Femur (tissue), 1 donor: ENCODE results near the gene FOXJ1.

Experiments
- DNase-seq: peaks from one replicate; pipeline ENCODE4 v3.0.0-alpha.2; 2017

FOXJ1 gene

GRCh38 chr17:76139801-76140660 lies 1.0 kb downstream of the FOXJ1 start:
- DNase-seq, result peak; percentile 34

- peak; percentile 17 for DNase-seq
These were observed 1.9 kb downstream of the FOXJ1 start for GRCh38 chr17:76138896-76139752.

GRCh38 chr17:76138234-76138895 lies 2.7 kb downstream of the FOXJ1 start:
- DNase-seq, result peak; percentile 23

GRCh38 chr17:76137351-76138233 lies 3.5 kb downstream of the FOXJ1 start:
- no peak for DNase-seq

GRCh38 chr17:76137001-76137350 lies 4.1 kb downstream of the FOXJ1 start:
- DNase-seq, result no peak

- no peak for DNase-seq
These were observed 4.6 kb downstream of the FOXJ1 start for GRCh38 chr17:76136276-76137000.

- no peak for DNase-seq
These were observed 5.2 kb downstream of the FOXJ1 start for GRCh38 chr17:76135810-76136188.

- DNase-seq, result no peak
These were observed 5.9 kb downstream of the FOXJ1 start for GRCh38 chr17:76134911-76135809.

GRCh38 chr17:76132574-76133338 lies 8.3 kb downstream of the FOXJ1 start:
- DNase-seq, result no peak

- no peak for DNase-seq
These were observed 9.1 kb downstream of the FOXJ1 start for GRCh38 chr17:76131692-76132573.

GRCh38 chr17:76131051-76131691 lies 9.9 kb downstream of the FOXJ1 start:
- DNase-seq, result no peak

- DNase-seq, result no peak
These were observed 10.6 kb downstream of the FOXJ1 start for GRCh38 chr17:76130473-76130872.

- DNase-seq, result no peak
These were observed 15.1 kb downstream of the FOXJ1 start for GRCh38 chr17:76125922-76126321.

- DNase-seq, result no peak
These were observed 15.7 kb downstream of the FOXJ1 start for GRCh38 chr17:76125391-76125675.

- no peak for DNase-seq
These were observed 16.3 kb downstream of the FOXJ1 start for GRCh38 chr17:76124582-76125390.

GRCh38 chr17:76123749-76124581 lies 17.1 kb downstream of the FOXJ1 start:
- DNase-seq, result no peak

- no peak for DNase-seq
These were observed 17.9 kb downstream of the FOXJ1 start for GRCh38 chr17:76123191-76123499.
